HCT116 (cell line): ENCODE data around the gene TMEM117. TPM values are rescaled to one million over a fixed set of nuclear protein-coding genes. Genes with fewer than 3 reads are reported as not detected.

Experiments used
- ATAC-seq: fragments of 200-7000 bp; cut with Tn5 transposase; 2 replicates; pipeline ENCODE4 v1.9.1; 2020; ENCODE audit warnings: mild to moderate bottlenecking, moderate library complexity
- BruUV-seq: library from RNA; stranded (reverse); fragments of 400-500 nt; replicated peaks from 2 replicates; lab custom pipeline; 2021; lab: Mats Ljungman, UMichigan
- CTCF ChIA-PET: fragments of 300-600 bp; sonication (Branson Sonifier 250); formaldehyde crosslinking; loops from one replicate; lab custom pipeline; 2021; ENCODE audit warnings: antibody characterized with exemption; lab: Charles Lee
- POLR2A ChIA-PET: fragments of 300-600, 350-600 bp; sonication (Branson Sonifier 250); formaldehyde crosslinking; loops from one replicate; lab custom pipeline; 2021; ENCODE audit warnings: antibody characterized with exemption; lab: Charles Lee
- RAD21 ChIA-PET, 2 experiments: fragments of 300-600 bp; sonication (Branson Sonifier 250); formaldehyde crosslinking; loops; one replicate each; lab custom pipeline; 2023; ENCODE audit warnings: low total read pairs in 2 of 2; ENCODE audit not compliant: uncharacterized antibody in 2 of 2, unreplicated experiment in 2 of 2, low non-redundant PET in 1 of 2; lab: Charles Lee
- DNase-seq: peaks from one replicate; pipeline ENCODE4 v3.0.0-alpha.2; 2010; ENCODE audit warnings: low read depth, low spot score
- H2AFZ ChIP-seq: fragments of 200-600 bp; shearing (Covaris generic), sonication (generic); 2 replicates; pipeline ENCODE4 v1.6.1; 2017; ENCODE audit warnings: low read depth, mixed run types, mixed read lengths, antibody characterized with exemption, low read length; ENCODE audit not compliant: poor library complexity, severe bottlenecking
- H3K27ac ChIP-seq: 2 replicates; pipeline ENCODE4 v1.5.1; 2012; ENCODE audit warnings: low read depth, low read length
- H3K27me3 ChIP-seq: fragments of 200-600 bp; sonication (generic); 2 replicates; pipeline ENCODE4 v1.6.1; 2016; ENCODE audit warnings: mixed run types, low read length, mixed read lengths; ENCODE audit not compliant: insufficient read depth
- H3K36me3 ChIP-seq, 2 experiments: fragments of 200-500 bp in 1 of 2; fragments of 200-600 bp in 1 of 2; sonication (Bioruptor generic) in 1 of 2; sonication (generic) in 1 of 2; 2 replicates each; pipeline versions ENCODE4 v1.5.1 to v1.6.1; 2014 to 2016; ENCODE audit warnings: low read length in 2 of 2, inconsistent platforms in 1 of 2, mixed read lengths in 1 of 2, mixed run types in 1 of 2; ENCODE audit not compliant: insufficient read depth in 2 of 2, control insufficient read depth in 1 of 2
- H3K4me1 ChIP-seq, 2 experiments: fragments of 200-600 bp in 1 of 2; sonication (generic) in 1 of 2; 2 replicates each; pipeline versions ENCODE4 v1.5.1 to v1.6.1; 2012 to 2017; ENCODE audit warnings: low read length in 2 of 2, inconsistent platforms in 1 of 2, mild to moderate bottlenecking in 1 of 2, mixed read lengths in 1 of 2, mixed run types in 1 of 2, moderate library complexity in 1 of 2; ENCODE audit not compliant: insufficient read depth in 2 of 2, control insufficient read depth in 1 of 2
- H3K4me2 ChIP-seq: fragments of 200-600 bp; sonication (generic); 2 replicates; pipeline ENCODE4 v1.6.1; 2017; ENCODE audit warnings: mixed run types, low read length, mixed read lengths
- H3K4me3 ChIP-seq, 2 experiments: fragments of 200-600 bp in 1 of 2; sonication (generic) in 1 of 2; replicated peaks in 1 of 2; 2 replicates each; pipeline ENCODE4 v1.5.1; 2011 to 2016; ENCODE audit warnings: low read length in 2 of 2, control low read depth in 1 of 2, low read depth in 1 of 2, mild to moderate bottlenecking in 1 of 2, mixed read lengths in 1 of 2, mixed run types in 1 of 2
- H3K79me2 ChIP-seq: fragments of 200-600 bp; sonication (generic); 2 replicates; pipeline ENCODE4 v1.6.1; 2017; ENCODE audit warnings: mild to moderate bottlenecking, mixed run types, low read length, moderate library complexity, mixed read lengths; ENCODE audit not compliant: insufficient read depth
- H3K9ac ChIP-seq: fragments of 200-600 bp; sonication (generic); 2 replicates; pipeline ENCODE4 v1.6.1; 2016; ENCODE audit warnings: low read length, mixed read lengths
- H3K9me2 ChIP-seq: fragments of 200-600 bp; sonication (generic), shearing (Covaris generic); 2 replicates; pipeline ENCODE4 v1.6.1; 2017; ENCODE audit warnings: mixed run types, mild to moderate bottlenecking, moderate library complexity; ENCODE audit not compliant: insufficient read depth
- H3K9me3 ChIP-seq, 2 experiments: fragments of 200-500 bp in 1 of 2; fragments of 200-600 bp in 1 of 2; sonication (Bioruptor generic) in 1 of 2; sonication (generic) in 1 of 2; 2 replicates each; pipeline ENCODE4 v1.6.1; 2014 to 2017; ENCODE audit warnings: low read length in 2 of 2, mixed read lengths in 2 of 2, inconsistent platforms in 1 of 2, low read depth in 1 of 2, mild to moderate bottlenecking in 1 of 2, mixed run types in 1 of 2, moderate library complexity in 1 of 2; ENCODE audit not compliant: control insufficient read depth in 1 of 2, insufficient read depth in 1 of 2
- H4K20me1 ChIP-seq: fragments of 200-600 bp; sonication (generic), shearing (Covaris generic); 2 replicates; pipeline ENCODE4 v1.6.1; 2017; ENCODE audit warnings: mixed run types, mild to moderate bottlenecking, moderate library complexity; ENCODE audit not compliant: insufficient read depth
- CBX3 ChIP-seq: IDR thresholded peaks from 2 replicates; pipeline ENCODE4 v1.6.1; 2012; ENCODE audit warnings: low read depth
- CEBPB ChIP-seq: IDR thresholded peaks from 2 replicates; pipeline ENCODE4 v1.6.1; 2012; ENCODE audit warnings: low read depth
- EGR1 ChIP-seq: IDR thresholded peaks from 2 replicates; pipeline ENCODE4 v1.6.1; 2012; ENCODE audit warnings: low read depth
- EZH2phosphoT487 ChIP-seq: fragments of 200-600 bp; IDR thresholded peaks from 2 replicates; pipeline ENCODE4 v1.6.1; 2018; ENCODE audit warnings: antibody characterized with exemption, borderline replicate concordance
- POLR2AphosphoS5 ChIP-seq: IDR thresholded peaks from 2 replicates; pipeline ENCODE4 v1.6.1; 2011; ENCODE audit warnings: mild to moderate bottlenecking, low read depth, low read length, moderate library complexity
- RAD21 ChIP-seq: IDR thresholded peaks from 2 replicates; pipeline ENCODE4 v1.6.1; 2012; ENCODE audit warnings: low read depth, mild to moderate bottlenecking
- SP1 ChIP-seq: IDR thresholded peaks from 2 replicates; pipeline ENCODE4 v1.6.1; 2012; ENCODE audit warnings: low read depth
- SRF ChIP-seq: IDR thresholded peaks from 2 replicates; pipeline ENCODE4 v1.6.1; 2012; ENCODE audit warnings: low read depth
- ZNF274 ChIP-seq: fragments of 200-500 bp; sonication (Bioruptor generic); IDR thresholded peaks from 2 replicates; pipeline ENCODE4 v1.6.1; 2014; ENCODE audit warnings: mild to moderate bottlenecking, low read depth, low read length, inconsistent platforms
- intact Hi-C: fragments of 100-400 bp; cut with micrococcal nuclease; formaldehyde crosslinking; loops from 2 replicates; pipeline ENCODE4 v1.10.0; 2022
- total RNA-seq: library from RNA; stranded (reverse); gene quantifications from one replicate; pipeline ENCODE4 v1.2.1, GENCODE V29; 2021; ENCODE audit not compliant: unreplicated experiment
- TF ChIP-seq, protein P1 (sequence below): IDR thresholded peaks from 2 replicates; pipeline ENCODE4 v1.6.1; 2011; ENCODE audit warnings: mild to moderate bottlenecking, low read length, moderate library complexity; ENCODE audit not compliant: insufficient replicate concordance; ENCODE audit errors: extremely low read depth

The TMEM117 gene
- total RNA-seq, 1 experiment from 2014 or later = 3.6 TPM

DNA sequence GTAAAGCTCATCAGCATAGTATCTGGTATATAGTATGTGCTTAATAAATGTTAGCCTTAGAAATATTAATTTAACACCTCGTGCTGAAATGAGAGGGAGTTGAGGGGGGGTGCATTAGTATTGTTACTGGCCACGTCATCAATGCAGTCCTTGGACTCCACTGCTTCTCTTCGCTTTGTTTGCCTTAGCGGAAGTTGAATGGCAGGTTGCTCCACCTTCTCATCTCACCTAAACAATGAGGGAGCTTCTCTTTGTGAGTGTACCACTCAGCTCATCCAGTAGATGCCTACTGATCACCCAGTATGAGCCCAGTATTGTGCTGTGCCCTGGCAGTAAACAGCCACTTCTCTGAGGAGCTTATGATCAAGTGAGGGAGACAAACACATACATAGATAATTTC is 4.5 kb downstream of the TMEM117 start (continued):
- TF ChIP-seq, protein P1, sequence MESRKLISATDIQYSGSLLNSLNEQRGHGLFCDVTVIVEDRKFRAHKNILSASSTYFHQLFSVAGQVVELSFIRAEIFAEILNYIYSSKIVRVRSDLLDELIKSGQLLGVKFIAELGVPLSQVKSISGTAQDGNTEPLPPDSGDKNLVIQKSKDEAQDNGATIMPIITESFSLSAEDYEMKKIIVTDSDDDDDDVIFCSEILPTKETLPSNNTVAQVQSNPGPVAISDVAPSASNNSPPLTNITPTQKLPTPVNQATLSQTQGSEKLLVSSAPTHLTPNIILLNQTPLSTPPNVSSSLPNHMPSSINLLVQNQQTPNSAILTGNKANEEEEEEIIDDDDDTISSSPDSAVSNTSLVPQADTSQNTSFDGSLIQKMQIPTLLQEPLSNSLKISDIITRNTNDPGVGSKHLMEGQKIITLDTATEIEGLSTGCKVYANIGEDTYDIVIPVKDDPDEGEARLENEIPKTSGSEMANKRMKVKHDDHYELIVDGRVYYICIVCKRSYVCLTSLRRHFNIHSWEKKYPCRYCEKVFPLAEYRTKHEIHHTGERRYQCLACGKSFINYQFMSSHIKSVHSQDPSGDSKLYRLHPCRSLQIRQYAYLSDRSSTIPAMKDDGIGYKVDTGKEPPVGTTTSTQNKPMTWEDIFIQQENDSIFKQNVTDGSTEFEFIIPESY = no peak
- TF ChIP-seq EZH2phosphoT487 = no peak
- TF ChIP-seq RAD21 = no peak

DNA sequence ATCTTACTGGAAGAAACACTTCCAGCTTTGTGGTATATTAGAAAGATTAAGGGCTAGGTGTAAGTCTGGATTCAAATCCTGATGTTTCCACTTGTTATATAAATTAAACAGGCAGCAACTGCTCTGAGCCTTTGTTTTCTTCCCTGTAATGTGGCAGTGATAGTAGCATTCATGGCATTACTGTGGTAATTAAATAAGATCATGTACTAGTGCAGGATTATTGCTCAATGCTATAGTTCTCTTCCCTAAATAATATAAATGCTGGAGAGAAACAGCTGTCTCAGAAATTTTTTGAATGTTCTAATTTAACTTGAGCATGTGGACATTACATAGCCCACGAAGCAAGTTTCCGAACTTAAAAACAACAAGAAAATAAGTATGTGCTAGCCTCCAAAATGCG is 5.4 kb downstream of the TMEM117 start:
- no peak for TF ChIP-seq SP1
- no peak for TF ChIP-seq RAD21
- TF ChIP-seq CEBPB = no peak
- TF ChIP-seq, protein P1 = no peak
- TF ChIP-seq EGR1 = no peak
- no peak for TF ChIP-seq CBX3
- no peak for TF ChIP-seq ZNF274
- no peak for TF ChIP-seq POLR2AphosphoS5
- no peak for TF ChIP-seq SRF
- Histone ChIP-seq H3K9me2 (no peaks in the 10 kb centered on the region), H3K79me2 (no peaks in the 10 kb centered on the region), H3K9me3 (no peaks in the 10 kb centered on the region), H3K4me2 (no peak overlapping the region), H2AFZ (no peak overlapping the region), H3K27ac (no peak overlapping the region), H3K4me1 (peaks cover 0 to 7% of the 10 kb centered on the region in 2 experiments; a peak in 1 of 4 replicates), H3K36me3 (no peaks in the 10 kb centered on the region), H3K9ac (no peak overlapping the region), H4K20me1 (no peaks in the 10 kb centered on the region), H3K4me3 (no peak overlapping the region), H3K27me3 (no peaks in the 10 kb centered on the region)
- ChIA-PET POLR2A (no interaction called here), CTCF (no interaction called here), RAD21 (no interaction called here)
- BruUV-seq = no TSS peak
- ATAC-seq (no peak), DNase-seq (no peak)
- intact Hi-C loops = no loop called here
